RWPE1 (cell line): ENCODE measurements around the gene IMMP2L.

Experiments
- CTCF ChIA-PET: fragments of 350-600 bp; sonication (Branson Sonifier 250); formaldehyde crosslinking; extraction: SDS; loops from one replicate; lab custom pipeline; 2021; lab: Yijun Ruan, JAX
- POLR2A ChIA-PET: fragments of 400-600 bp; formaldehyde crosslinking; extraction: SDS; loops from one replicate; lab custom pipeline; 2020; ENCODE audit warnings: antibody characterized with exemption; ENCODE audit not compliant: low non-redundant PET; lab: Yijun Ruan, JAX
- DNase-seq: peaks from one replicate; pipeline ENCODE4 v3.0.0; 2012; ENCODE audit warnings: low spot score
- H3K27ac ChIP-seq: fragments of 450-650 bp; 2 replicates; pipeline ENCODE4 v1.5.1; 2017
- TF ChIP-seq, protein P1 (sequence below): fragments of 450-650 bp; conservative IDR thresholded peaks from 2 replicates; pipeline ENCODE4 v1.5.1; 2017; ENCODE audit warnings: low read depth, mild to moderate bottlenecking

The IMMP2L gene

DNA sequence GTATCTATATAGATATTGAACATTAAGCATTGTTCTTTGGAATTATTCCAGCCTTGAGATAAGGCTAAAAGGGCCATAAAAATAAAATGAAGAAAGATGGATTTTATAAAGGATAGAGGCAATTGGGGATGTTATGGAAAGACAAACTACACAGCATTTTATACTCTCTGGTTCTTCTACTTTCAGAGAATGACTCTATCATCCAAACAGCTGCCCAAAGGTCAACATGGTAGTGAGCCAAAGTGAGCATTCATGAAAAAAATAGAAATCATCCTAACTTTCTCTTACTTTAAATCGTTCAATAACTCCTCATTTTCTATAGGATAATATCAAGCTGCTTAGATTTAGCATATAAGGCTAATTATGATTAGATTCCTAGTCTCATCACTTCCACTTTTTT lies 25.2 kb downstream of the IMMP2L start:
- ChIA-PET POLR2A (no interaction called here), CTCF (no interaction called here)
- TF ChIP-seq, protein P1, sequence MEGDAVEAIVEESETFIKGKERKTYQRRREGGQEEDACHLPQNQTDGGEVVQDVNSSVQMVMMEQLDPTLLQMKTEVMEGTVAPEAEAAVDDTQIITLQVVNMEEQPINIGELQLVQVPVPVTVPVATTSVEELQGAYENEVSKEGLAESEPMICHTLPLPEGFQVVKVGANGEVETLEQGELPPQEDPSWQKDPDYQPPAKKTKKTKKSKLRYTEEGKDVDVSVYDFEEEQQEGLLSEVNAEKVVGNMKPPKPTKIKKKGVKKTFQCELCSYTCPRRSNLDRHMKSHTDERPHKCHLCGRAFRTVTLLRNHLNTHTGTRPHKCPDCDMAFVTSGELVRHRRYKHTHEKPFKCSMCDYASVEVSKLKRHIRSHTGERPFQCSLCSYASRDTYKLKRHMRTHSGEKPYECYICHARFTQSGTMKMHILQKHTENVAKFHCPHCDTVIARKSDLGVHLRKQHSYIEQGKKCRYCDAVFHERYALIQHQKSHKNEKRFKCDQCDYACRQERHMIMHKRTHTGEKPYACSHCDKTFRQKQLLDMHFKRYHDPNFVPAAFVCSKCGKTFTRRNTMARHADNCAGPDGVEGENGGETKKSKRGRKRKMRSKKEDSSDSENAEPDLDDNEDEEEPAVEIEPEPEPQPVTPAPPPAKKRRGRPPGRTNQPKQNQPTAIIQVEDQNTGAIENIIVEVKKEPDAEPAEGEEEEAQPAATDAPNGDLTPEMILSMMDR: no peak
- H3K27ac ChIP-seq: no peak overlapping the region
- DNase-seq: no peak

DNA sequence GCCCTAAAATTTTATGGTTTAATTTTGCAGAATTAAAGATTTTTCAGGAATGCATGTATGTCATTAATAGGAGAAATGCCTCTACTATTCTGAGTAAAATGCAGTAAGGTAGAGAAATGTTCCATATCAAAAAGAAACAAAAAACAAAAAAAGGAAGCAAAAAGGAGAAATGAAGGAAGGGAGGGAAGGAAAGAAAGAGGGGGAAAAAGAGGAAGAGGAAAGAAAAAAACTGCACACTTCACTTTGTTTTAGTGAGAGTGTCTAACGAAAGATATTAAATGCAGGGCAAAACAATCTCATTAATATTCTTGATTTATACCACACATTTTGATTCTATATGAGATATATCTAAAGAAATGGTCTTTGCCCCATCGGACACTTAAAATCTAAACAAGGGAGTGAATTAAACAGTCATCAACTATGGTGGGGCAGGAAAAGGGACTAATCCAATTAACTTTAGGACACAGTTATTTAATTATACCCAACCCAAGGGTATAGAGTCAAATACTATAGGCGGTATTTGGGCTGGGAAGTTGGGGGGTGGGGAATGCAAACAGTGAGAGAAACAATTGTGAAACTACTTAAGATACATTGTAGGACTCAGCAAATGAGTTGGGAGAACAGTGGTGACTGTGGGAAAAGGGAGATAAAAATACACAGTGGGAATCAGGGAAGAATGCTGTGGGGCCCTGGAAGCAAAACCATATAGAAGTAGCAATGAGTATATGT lies 27.0 kb downstream of the IMMP2L start:
- H3K27ac ChIP-seq: no peak overlapping the region
- no peak for DNase-seq
- ChIA-PET CTCF (no interaction called here), POLR2A (no interaction called here)
- TF ChIP-seq, protein P1: no peak

DNA sequence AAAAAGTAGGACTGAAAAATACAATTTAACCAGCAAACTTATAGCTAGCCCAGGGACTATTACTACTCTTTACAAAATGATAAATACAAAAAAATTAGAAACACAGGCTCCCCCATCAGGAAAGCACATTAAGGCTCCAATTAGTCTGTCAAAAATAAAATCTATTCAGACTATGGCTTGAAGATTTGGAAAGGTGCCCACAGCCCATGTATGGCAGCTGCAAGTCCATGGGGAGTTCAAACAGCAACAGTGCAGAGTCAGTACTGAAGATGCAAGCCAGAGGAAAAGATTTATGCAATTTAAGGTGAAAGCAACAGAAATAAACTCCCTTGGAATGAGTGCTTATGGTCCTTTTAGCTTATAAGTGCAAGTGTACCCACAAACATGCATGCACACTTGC lies 29.7 kb downstream of the IMMP2L start:
- ChIA-PET POLR2A (no interaction called here), CTCF (interaction anchor here (0.7 kb wide), 1 partner anchor 32 kb away, joined by 3 read pairs; no protein-coding TSS in a partner anchor)
- TF ChIP-seq, protein P1: no peak
- no peak overlapping the region for H3K27ac ChIP-seq
- DNase-seq: no peak

DNA sequence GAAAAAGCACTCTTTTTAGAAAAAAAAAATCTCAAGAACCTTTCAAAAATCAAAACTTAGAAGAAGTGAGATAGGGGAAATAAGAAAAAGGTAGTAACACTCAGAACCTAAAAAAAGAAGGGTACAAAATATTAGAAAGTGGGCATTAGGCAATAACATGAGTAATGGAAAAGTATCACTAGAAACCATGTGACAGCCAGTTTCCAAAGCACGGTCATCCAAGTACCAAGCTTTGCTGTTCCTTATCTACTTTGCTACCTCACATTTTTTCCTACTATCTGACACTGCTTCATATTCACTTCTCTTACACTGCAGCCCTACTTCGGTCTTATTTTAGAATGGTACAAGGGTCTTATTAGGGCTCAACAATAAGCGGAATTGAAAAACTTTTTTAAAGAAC lies 30.3 kb downstream of the IMMP2L start:
- POLR2A ChIA-PET: no interaction called here
- DNase-seq: no peak
- no peak overlapping the region for H3K27ac ChIP-seq
- CTCF ChIA-PET: interaction anchor here (0.7 kb wide), 1 partner anchor 474 kb away, joined by 3 read pairs; no protein-coding TSS in a partner anchor
- TF ChIP-seq, protein P1: no peak

DNA sequence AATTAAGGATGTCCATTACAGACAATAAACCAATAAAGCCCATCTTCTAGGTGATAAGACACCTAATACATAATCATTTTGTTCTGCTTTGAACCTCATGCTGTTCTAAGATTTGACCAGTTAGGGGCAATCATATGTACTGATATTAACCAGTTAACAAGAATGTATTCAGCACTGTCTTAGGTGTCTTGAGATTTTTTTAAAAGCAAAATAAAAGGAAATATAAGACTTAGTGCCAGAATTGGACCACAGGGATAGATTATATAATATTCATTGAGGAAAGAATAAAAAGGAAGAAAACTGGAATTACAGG lies 32.0 kb downstream of the IMMP2L start:
- no peak overlapping the region for H3K27ac ChIP-seq
- POLR2A ChIA-PET: no interaction called here
- DNase-seq: no peak
- CTCF ChIA-PET: no interaction called here
- TF ChIP-seq, protein P1: no peak

DNA sequence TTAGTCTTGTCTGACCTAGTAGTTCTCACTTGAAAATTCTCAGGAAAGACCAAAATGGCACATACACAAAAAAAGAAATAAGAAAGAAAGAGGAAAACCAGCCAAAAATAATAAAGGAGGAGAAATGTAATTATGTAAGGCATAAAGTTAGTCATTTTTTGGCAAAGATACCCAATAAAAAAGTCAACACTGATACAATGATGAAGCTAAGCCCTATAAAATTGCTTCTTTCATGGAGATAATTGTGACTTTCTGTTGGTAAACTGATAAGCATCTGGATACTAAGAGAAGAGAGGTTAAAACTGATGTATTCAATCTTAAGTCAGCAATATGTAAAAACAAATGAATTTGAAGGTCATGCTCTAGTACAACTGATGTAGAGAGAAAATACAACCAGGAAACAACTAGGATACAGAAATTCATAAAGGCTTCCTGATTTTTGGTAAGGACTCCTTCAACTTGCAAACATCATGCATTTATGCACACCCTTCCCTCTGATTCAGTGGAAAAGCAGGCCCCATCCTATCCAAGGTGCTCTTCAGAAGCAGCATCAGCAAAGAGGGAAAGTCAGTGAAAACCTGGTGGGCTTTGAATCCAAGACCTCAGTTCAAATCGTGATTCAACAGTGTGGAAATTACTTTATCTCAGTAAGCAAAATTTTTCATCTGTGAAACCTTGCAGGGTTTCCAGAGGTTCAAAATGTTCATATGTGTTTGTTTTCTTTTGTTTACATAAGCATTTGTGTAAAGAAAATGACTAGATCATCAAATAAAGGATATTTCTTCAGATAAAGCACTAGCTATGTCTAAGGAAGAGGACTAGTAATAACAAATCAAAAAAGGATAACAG lies 32.6 kb downstream of the IMMP2L start:
- H3K27ac ChIP-seq: no peak overlapping the region
- TF ChIP-seq, protein P1: no peak
- CTCF ChIA-PET: no interaction called here
- no peak for DNase-seq
- POLR2A ChIA-PET: no interaction called here
